Fibroblast of skin of right quadriceps (primary cell): Measurements from ENCODE around the gene FZD2.

Source experiments
- DNase-seq: peaks from one replicate; pipeline ENCODE4 v3.0.0-alpha.2; 2013

FZD2 gene

DNA sequence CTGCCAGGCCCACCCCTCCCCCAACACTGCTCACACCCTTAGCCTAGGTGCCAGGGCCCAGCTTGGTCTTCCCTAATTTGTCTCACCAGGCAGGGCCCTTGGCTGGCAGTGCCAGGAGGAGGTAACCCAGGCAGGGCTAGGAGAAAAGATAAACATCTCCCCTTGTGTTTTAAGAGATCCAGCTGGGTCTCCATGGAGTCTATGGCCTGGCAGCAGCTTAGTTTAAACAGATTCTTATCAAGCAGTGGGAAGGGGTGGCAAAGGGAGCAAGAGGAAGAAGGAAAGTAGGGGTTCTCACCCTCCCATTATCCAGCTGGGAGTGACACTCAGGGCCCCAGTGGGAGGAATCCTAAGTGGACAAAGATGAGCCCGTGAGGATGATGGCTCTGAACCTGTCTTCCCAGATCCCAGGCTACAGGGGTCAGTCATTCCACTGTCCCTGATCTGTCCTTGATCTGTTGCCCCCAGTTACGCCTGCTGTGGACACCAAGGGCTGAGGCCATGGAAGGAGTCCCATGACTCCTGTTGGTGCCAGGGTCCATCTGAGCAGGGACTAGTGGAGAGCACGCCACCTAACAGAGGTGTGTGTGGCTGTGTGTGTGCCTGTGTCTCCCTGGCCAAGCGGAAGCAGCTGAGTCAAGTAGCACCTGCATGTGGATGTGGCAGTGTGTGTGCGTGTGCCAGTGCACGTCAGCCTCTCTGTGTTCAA lies 51.6 kb downstream of the FZD2 start:
- DNase-seq: no peak

DNA sequence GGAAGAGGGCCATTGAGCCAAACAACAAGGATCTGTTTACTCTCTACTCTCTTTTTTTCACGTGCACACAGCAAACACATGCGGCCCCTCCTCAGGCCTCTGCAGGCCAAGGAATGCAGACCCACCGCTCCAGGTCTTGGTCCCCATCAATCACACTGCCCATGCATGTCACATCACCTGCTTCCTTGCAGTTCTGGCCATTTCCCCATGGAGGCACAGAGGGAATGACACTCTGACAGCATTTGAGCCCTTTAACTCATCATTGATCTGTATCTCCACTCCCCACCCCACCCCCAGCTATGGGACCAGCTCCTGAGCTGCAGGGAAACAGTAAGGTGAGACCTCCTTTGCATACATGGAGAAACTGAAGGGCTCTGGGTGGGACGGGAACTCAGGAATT lies 53.0 kb downstream of the FZD2 start:
- no peak for DNase-seq
